HG02571 (cell line): Measurements from ENCODE around the gene HK1.

Experiments used
- ATAC-seq: cut with Tn5 transposase; IDR thresholded peaks from one replicate; pipeline ENCODE4 v1.9.1; 2021; ENCODE audit warnings: mild to moderate bottlenecking, moderate library complexity; ENCODE audit not compliant: unreplicated experiment

HK1 gene

DNA sequence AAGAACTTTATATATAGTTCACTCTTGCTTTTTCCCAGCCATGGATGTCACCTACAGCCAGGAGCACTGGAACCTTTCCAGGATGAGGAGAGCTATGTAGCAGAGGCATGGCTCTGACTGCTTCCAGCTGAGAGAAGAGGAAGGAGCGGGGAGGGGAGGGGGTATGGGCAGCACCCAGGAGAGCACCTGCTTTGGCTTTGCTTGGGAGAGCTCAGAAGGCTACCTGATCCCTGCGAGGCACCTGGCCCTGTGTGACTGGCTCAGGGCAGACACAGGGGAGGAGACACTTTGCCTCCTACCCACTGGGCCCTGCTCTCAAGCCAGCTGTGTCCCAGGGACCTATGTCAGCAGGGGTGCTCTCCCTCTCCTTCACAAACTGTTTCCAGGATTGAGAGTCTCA, 67.1 kb downstream of the HK1 start:
- ATAC-seq = no peak

DNA sequence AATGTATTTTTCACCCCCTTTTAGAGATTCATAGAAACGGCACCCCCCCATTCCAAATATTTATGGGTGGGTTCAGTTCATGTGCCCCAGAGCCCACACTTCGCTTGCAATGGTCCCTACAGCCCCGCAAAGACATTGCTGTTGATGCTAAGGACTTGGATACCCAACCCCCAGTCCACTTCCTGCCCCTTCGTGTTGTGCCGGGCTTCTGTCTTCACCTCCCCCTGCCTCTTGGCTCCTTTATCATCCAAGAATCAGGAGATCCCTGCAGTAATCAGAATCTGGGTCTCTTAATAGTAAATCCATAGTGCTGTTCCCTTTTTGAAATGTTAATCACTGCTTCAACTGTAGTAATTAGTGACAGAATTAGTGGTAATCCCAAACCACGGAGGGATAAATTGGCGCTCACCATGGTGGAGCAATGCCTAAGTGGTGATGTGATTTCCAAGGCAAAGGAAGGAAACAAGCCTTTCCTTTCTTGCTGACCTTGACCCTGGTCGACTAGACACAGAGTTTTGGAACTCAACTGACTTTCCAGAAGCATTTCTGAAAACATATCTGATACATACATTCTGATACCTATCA, 67.7 kb downstream of the HK1 start:
- ATAC-seq = no peak

DNA sequence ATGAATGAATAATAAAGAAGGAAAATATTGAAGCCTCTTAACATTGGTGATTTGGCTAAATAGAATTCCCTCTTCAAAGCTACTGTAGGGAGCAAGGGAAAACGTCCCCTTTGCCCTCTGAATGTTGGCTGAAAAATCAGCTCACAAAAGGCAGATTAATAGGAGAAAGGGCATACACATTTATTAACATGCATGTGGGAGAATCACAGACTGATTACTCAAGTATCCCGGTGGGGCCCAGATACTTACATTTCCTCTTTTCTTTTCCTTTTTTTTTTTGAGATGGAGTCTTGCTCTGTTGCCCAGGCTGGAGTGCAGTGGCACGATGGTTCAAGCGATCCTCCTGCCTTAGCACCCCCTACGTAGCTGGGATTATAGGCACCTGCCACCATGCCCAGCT, 68.5 kb downstream of the HK1 start:
- no peak for ATAC-seq

DNA sequence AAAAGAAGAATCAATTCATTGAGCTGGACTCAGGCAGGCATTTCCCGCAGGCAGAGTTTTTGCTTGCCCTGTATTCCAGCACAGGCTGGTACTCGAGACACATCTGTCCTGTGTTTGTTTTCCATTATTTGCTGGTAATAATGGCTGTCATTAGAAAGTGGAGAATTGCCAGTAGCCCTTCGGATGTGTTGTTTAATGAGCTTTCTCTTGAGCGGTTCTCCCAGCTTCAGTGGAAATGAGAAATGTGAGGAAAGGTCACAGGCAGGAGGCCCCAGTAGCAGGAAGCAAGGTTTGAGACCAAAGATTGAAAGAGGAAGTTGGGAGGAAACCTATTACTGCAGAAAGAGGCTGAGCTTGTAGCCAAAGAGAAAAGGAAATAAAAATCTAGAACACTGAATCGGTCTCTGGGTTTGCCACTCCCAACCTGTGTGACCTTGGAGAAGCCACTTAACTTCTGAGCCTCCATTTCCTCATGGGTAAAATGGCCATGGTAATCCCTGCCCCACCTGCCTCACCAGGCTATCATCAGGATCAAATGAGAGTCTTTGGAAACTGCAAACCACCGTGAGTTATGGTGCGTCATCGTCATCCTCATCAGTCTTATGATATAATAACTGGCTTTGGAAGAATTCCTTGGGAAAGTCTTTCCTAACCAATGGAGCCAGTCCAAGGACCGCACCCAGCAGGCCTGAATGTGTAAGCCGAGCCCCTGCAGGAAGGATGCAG, 70.7 kb downstream of the HK1 start:
- ATAC-seq = no peak

DNA sequence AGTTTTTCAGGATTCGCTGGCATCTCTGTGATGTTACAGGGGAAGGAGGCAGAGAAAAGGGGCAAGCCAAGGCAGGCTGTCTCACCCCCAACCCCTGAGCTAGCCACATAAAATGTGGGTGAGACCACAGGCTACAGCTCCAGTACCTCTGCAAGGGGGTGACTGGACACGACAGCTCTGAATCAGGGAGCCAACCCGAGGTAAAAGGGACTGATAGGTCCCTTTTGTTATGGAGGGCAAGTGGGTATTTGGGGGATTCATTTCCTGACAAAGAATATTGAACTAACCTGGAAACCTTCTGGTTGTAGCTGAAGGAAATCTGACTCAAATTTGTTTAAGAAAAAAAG, 71.2 kb downstream of the HK1 start:
- no peak for ATAC-seq

DNA sequence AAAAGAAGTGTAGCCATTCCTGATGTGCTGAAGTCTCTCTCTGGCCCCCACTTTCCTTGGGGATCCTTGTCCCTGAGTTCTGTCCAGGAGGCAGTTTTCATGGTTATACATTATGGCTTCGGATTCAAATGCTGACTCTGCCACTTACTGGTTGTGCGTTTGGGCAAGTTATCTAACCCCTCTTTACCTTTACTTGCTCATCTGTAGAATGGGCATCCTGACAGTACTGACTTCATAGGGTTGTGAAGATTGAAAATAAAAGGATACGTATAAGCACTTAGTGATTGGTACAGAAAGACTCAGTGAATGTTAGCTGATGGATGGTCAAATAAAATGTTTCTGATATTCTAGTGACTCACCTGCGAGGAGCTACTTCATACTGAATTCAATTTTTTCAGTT, 73.3 kb downstream of the HK1 start:
- no peak for ATAC-seq

DNA sequence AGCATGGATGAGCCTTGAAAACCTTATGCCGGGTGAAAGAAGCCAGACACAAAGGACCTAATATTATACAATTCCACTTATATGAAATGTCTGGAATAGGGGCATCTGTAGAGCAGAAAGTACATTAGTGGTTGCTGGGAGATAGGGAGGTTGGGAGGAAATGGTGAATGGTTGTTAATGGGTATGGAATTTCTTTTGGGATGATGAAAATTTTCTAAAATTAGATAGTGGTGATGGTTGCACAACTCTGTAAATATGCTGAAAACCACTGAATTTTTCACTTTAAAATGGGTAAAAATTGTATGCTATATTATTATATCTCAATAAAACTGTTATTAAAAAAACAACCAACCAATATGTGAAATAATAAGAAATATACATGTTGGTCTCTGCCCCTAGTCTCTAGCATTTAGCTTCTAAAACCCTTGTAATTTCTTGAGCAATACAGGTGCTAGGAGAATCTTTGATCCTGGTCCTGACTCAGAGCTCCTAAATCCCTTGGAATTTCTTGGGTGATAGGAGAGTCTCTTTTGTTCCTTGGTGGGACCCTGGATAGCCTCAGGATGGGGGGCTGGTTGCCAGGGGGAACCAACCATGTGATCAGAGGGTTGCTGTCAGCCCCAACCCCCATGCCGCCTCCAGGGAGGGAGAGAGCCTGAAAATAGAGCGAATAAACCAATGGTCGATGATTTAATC, 74.4 kb downstream of the HK1 start:
- no peak for ATAC-seq

DNA sequence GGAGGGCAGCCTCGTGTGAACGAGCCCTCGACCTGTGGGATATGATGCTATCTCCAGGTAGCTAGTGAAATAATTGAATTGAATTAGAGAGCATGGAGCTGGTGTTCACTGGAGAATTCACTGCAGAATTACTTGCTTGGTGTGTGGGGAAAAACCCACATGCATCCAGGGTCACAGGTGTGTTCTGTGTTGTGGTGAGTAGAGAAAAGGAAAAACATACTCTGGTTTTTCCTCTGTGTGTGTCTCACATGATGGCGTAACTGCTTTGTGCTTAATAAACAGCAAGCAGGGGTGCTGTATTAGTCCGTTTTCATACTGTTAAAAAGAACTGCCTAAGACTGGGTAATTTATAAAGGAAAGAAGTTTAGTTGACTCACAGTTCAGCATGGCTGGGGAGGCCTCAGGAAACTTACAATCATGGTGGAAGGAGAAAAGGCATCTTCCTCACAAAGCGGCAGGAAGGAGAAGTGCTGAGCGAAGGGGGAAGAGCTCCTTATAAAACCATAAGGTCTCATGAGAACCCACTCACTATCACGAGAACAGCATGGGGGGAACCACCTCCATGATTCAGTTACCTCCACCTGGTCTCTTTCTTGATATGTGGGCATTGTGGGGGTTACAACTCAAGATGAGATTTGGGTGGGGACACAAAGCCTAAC, 75.8 kb downstream of the HK1 start:
- ATAC-seq = no peak

DNA sequence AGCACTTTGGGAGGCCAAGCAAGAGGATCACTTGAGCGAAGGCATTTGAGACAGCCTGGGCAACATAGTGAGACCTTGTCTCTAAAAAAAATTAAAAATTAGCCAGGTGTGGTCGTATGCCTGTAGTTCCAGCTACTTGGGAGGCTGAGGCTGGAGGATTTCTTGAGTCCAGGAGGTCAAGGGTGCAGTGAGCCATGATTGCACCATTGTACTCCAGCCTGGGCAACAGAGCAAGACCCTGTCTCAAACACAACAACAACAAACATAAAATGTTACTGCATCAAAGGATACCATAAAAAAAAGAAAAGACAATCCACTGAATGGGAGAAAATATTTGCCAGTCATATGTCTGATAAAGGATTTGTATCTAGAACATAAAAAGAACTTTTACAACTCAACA, 77.9 kb downstream of the HK1 start:
- no peak for ATAC-seq

DNA sequence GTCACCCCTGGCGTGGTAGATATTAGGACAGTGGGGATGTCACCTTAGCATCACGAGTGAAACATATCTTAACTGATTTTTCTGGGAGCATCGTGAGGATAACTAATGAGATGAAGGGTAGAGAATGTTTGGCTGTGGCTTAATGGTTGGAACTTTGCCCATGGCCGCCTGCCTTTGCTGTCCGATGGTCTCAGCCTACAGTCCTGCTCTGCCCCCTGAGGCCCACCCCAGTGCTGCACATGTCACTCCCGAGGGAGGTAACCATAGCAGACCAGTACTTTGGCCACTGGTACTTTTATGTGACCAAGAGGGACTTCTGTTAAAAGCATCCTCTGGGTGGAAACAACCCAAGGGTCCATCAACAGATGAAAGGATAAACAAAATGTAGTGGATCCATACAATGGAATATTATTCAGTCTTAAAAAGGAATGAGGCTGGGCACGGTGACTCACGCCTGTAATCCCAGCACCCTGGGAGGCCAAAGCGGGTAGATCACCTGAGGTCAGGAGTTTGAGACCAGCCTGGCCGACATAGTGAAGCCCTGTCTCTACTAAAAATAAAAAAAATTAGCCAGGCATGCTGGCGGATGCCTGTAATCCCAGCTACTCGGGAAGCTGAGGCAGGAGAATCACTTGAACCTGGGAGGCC, 80.0 kb downstream of the HK1 start:
- no peak for ATAC-seq

DNA sequence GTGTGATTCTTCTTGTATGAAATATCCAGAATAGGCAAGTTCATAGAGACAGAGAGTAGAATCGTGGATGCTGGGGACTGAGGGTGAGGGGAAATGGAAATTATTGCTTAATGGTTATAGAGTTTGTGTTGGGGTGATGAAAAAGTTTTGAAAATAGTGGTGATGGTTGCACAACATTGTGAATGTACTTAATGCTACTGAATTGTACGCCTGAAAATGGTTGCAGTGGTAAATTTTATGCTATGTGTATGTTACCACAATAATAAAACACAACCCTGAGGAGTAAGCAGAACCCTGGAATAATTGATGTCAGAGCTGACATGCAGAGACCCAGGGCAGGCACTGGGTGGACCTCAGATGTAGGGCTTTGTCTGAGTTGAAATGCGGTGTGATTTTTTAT, 80.9 kb downstream of the HK1 start:
- no peak for ATAC-seq

DNA sequence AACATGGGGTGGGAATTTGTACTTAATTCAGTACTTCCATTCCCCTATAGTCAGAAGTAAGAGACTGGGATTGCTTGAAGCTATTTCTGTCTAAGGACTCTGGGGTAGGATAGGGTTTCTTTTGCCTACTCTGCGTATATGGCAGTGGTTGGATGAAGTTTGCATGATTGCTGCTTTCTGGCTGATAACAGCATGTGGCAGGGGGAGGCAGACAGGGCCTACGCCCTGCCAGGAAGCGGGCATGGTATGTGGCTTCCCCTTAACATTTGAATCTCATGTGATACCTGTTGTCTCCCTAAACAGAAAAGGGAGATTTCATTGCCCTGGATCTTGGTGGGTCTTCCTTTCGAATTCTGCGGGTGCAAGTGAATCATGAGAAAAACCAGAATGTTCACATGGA, 81.3 kb downstream of the HK1 start:
- no peak for ATAC-seq

DNA sequence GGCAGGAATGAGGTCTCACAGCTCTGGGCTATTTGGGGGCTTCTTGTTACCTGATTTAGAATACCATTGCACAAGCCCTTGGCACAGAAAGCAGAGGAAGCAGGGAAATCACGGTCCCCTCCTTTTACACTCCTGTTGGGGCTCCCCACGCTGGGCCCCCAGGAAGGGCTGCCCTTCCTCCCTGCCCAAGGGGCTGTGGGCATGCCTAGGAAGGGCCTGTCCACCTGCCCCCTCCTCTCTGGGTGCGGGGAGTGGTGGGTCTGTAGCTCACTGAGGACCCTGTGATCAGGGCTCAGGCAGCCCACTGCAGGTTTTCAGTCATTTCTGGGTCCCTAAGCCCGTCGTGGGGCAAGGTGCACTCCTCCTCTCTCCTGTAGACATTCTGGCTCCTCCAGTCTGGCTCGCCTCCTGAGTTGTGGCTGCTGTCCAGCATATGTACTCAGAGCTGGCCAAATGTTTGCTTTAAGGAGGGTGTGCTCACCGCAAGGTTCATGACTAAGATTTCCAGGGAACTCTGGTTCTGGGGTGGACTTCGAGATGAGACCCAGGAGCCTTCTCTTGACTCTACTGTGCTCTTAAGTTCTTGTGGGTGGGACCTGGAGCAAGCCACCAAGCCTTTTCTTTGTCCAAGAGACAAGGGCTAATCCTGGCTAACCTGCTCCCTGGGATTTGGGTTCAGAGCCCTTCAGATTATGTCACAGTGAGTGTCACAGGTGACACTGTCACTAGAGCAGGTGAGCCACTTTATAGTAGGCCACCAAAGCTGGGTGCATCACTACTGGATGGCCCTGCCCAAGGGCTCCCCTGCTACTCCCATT, 82.4 kb downstream of the HK1 start:
- no peak for ATAC-seq

DNA sequence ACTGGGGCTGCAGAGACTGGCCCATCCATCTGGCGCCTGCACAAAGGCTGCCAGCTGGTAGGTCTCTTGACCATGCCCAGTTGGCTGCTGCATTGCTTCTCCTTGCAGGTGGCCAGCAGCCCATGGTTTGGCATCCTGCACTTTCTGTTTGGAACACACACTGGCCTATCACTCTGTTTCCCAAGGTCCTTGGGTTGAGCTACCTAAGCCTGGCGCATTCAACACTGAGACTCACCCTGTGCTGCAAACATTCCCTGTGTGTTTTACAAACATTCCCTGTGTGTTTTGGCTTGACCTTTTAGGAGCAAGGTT, 83.0 kb downstream of the HK1 start:
- no peak for ATAC-seq

DNA sequence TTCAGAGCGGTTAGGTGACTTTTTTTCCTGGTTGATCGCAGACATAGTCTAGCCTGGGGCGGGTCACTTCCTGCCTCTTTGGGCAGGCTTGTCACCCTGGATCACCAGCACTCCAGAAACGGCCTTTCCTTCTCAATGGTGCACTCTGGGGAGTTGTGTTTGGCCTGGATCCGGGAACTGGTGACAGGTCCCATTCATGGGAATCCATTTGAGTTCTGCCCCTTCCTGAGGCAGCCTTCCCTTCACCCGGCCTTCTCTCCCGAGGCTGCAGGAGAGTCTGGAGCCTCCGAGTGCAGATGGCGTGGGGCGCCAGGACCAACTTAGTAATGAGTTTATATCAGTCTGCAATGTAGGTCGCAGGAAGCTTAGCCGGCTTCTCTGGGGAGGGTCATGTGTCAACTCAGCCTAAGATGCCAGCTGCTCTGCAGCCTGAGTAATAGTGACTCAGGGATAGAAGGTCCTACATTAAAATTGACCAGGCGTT, 84.2 kb downstream of the HK1 start:
- ATAC-seq = no peak

DNA sequence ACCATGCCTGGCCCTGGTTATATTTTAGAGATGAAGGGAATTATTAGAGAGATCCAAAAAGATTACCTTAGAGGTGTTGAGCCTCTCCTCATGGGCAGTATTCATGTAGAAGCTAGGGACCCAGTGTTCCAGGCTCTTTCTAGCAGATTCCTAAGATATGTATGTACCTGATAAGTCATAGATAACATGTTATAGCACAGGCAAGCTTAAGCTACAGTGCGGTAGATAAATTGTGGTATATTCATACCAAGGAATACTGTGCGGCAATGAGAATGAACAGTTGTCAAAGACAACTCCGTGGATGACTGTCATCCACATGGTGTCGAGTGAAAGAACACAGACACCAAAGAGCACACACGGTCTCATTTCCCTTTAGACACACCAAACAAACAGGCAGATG, 85.4 kb downstream of the HK1 start:
- ATAC-seq = no peak

DNA sequence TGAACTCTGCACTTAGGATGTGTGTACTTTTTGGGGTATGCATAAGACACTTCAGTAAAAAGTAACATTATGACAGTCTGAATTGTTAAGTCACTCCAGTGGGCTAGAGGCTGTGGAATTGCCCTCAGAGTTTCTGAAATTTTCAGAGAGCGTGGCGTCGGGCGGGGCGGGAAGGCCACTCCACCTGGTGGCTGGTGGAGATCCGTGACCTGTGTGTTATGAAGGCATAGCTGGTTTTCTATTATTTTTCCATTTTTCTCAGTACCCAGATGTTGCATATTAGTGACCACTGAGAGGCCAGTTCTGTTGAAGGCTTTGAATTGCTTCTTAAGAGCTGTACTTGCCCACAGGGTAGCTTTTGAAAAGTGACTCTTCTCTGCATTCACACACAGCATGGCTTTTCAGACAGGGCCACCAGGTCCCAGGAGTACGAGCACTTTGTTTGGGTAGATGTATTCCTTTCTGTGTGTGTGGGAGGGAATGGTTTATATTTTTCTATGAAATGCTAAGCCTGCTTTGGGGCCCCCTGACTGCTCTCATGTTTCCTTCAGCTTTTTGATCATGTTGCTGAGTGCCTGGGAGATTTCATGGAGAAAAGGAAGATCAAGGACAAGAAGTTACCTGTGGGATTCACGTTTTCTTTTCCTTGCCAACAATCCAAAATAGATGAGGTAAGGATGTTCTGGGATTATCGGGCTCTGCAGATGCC, 86.1 kb downstream of the HK1 start:
- no peak for ATAC-seq

DNA sequence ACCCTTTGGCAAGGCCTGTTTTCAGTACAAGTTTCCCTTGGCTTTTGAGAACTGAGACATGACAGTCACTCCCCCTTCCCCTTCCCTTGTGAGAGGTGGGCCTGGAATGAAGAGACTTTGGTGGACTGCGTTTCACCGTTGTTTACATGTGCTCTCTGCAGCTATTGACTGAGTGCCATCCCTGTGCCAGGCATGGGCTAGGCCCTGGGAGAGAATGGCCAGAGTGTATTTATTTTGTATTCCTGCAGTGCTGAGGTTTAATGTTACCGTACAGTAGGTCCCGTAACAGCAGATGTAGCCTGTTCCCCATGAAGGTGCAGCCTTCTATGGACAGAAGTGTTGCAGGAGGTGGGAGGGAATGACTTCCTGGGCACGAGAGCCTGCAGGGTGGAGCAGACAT, 88.4 kb downstream of the HK1 start:
- ATAC-seq = no peak

DNA sequence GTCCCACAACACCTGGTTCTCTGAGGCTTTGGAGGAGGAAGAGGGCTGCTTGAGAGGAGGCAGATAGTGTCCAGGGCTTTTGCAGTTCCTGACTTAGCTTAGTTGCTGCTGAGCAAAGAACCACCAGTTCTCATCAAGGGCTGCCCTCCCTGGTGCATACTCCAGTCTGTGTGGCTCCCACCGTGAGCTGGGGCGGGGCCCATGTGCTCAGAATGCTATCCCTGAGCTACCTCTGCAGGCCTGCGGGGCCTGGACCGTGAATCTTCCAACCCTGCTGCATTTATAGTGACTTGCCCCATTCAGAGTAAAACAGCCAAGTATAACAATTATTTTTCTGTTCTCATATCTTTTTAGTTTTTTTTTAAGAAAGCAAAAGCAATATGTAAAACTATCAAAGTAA, 89.2 kb downstream of the HK1 start:
- ATAC-seq = no peak
